ENCODE measurements around the gene USP53. TPM values are rescaled to one million over a fixed set of nuclear protein-coding genes. Genes with fewer than 3 reads are reported as not detected.
"Not testable (repeated sequence)": the region's sequence is repeated elsewhere in the genome, so short reads cannot be mapped to it uniquely, and the experiment has no call there.

Gene USP53
- total and polyA plus RNA-seq, 2 experiments from 2014 or later, result 17.1 to 27.7 TPM

DNA sequence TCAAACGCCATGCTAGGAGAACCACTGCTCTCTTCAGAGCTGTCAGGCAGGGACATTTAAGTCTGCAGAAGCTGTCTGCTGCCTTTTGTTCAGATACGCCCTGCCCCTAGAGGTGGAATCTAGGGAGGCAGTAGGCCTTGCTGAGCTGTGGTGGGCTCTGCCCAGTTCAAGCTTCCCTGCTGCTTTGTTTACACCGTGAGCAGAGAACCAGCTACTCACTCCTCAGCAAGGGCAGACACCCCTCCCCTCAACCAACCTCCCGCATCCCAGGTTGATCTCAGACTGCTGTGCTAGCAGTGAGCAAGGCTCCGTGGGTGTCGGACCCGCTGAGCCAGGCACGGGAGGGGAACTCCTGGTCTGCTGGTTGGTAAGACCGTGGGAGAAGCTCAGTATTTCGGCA, 42.7 kb downstream of the USP53 start:
- peak; percentile 67 for DNase-seq (ENCODE audit: low spot score)
- H2AFZ ChIP-seq; H3K27ac Mint-ChIP-seq; H3K4me3 ChIP-seq; H4K20me1 ChIP-seq (replicated peaks; ENCODE audit: insufficient read depth); H3K4me2 ChIP-seq; H3K4me1 Mint-ChIP-seq; H3F3A ChIP-seq (replicated peaks; ENCODE audit: low read depth); H3K27me3 Mint-ChIP-seq (ENCODE audit: insufficient read depth, low read depth, poor library complexity); H3K4me3 Mint-ChIP-seq; H3K36me3 ChIP-seq (ENCODE audit: insufficient read depth); H3K4me1 ChIP-seq (ENCODE audit: insufficient read depth); H3K79me2 ChIP-seq (replicated peaks; ENCODE audit: insufficient read depth); H3K27me3 ChIP-seq (ENCODE audit: insufficient read depth); H3K9me2 ChIP-seq (ENCODE audit: insufficient read depth); H3K9me3 Mint-ChIP-seq: not testable (repeated sequence)
- peak overlapping the region; percentile 17; the same call in 1 of the 2 replicates for H3K27ac ChIP-seq (ENCODE audit: low read depth)
- TF ChIP-seq CTCF (conservative IDR thresholded peaks at IDR 0.05; ENCODE audit: low read depth in 2 of 2), result peak; percentile 40 to 41
- H3K36me3 Mint-ChIP-seq (ENCODE audit: low read depth), result peaks cover 60% of the 10 kb centered on the region
- ATAC-seq, result peak; percentile 100

GRCh38 chr4:119260528-119260927, 48.0 kb downstream of the USP53 start:
- Histone ChIP-seq H3F3A (replicated peaks; ENCODE audit: low read depth) (no peaks in the 10 kb centered on the region), H3K9me2 (ENCODE audit: insufficient read depth) (no peaks in the 10 kb centered on the region), H4K20me1 (replicated peaks; ENCODE audit: insufficient read depth) (0 out of 2 replicates have a peak, but pooled peaks cover 3% of the 10 kb centered on the region), H3K27ac (ENCODE audit: low read depth) (no peak overlapping the region), H3K4me2 (no peak overlapping the region), H2AFZ (no peak overlapping the region), H3K79me2 (replicated peaks; ENCODE audit: insufficient read depth) (no peaks in the 10 kb centered on the region), H3K27me3 (ENCODE audit: insufficient read depth) (no peaks in the 10 kb centered on the region), H3K4me1 (ENCODE audit: insufficient read depth) (no peaks in the 10 kb centered on the region), H3K4me3 (no peak overlapping the region), H3K36me3 (ENCODE audit: insufficient read depth) (peaks cover 4% of the 10 kb centered on the region; the same call in 1 of the 2 replicates)
- H3K4me3 Mint-ChIP-seq, result no peak overlapping the region
- DNase-seq (ENCODE audit: low spot score) (no peak), ATAC-seq (no peak)
- no peak overlapping the region for H3K27ac Mint-ChIP-seq
- H3K27me3 Mint-ChIP-seq (ENCODE audit: insufficient read depth, low read depth, poor library complexity), result peaks cover 1% of the 10 kb centered on the region
- no peaks in the 10 kb centered on the region for H3K4me1 Mint-ChIP-seq
- no peaks in the 10 kb centered on the region for H3K9me3 Mint-ChIP-seq
- H3K36me3 Mint-ChIP-seq (ENCODE audit: low read depth), result peaks cover 16% of the 10 kb centered on the region
- TF ChIP-seq ZNF462 (CRISPR knock-in tag; IDR thresholded peaks at IDR 0.05), result no peak
- TF ChIP-seq JUNB (IDR thresholded peaks at IDR 0.05; ENCODE audit: unreplicated experiment), result no peak

Measured in GM23338 (cell line).